ENCODE data around the gene IL4I1.

IL4I1 gene

DNA sequence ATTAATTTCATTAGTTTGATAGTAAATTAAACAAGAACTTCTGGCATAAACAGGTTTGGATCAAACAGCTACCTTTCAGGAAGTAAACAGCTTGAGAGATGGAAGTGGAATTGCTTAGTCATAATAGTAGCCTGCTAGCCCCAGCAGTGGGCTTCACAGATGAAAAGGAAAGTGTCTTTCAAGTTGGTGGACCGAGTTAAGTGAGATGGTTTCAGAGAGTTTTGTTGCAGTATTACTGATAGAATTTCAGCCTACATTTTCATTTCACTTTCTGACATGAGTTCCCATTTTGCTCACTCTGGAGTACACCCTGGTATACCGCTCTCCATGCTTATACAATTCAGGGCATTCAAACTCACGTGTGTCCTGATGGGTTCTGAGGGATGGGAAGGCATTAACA, 47.7 kb downstream of the IL4I1 start:
- no peak for DNase-seq

DNA sequence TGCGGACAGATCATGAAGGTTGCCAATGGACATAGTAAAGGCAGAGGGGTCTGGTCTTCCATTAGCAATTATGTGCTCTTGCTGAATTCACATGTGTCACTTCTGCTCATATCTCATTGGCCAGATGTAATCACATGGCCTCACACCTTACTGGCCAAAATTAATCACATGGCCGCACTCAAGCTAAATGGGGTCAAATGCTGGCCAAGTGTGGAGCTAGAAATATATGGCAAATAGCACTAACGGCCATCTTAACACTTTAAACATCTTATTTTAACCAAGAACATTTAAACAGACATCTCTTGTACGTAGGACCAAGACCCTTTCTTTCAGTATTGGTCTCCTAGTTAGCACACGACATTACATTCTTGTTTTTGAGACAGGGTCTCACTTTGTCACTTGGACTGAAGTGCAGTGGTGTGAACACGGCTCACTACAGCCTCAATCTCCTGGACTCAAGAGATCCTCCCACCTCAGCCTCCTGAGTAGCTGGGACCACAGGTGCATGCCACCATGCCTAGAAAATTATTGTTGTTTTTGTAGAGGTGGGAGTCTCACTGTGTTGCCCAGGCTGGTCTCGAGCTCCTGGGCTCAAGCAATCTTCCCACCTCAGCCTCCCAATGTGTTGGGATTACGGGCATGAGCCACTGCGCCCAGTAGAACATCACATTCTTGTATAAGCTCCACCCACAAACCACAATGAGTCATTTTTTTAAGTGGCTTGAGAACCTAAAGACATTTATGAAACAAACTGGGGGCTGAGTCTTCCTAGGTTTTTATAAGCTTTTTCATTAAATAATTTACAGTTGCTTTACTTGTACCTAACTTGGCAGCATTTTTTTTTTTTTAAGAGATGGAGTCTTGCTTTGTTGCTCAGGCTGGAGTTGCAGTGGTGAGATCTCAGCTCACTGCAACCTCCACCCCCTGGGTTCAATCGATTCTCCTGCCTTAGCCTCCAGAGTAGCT, 48.7 kb downstream of the IL4I1 start:
- DNase-seq: no peak

DNA sequence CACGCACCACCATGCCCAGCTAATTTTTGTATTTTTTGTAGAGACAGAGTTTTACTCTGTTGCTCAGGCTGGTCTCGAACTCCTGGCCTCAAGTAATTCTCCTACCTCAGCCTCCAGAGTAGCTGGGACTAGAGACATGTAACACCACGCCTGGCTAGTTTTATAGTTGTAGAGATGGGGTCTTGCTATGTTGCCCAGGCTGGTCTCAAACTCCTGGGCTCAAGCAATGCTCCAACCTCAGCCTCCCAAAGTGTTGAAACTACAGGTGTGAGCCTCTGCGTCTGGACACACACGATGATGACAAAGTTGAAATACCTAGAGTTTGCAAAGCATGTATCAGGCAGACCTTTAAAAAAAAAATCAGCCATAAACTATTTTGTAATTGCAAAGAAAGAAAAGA, 50.3 kb downstream of the IL4I1 start:
- DNase-seq: no peak

DNA sequence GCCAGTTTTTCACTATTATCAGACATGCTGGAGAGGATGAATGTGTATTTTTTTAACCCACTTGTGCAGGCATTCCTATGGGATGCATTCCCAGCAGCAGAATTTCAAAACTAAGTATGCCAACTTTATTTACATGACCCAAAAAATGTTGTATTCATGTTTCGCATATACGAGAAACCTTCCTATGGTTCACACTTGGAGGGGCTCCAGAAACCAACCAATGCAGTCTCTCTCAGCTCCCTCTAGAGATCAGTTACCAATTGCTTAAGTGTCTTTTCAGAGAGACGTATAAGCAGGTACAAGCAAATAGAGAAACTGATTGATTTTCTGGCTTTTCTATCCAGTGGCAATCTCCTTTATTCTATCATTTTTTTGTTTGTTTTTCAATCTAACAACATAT, 51.3 kb downstream of the IL4I1 start:
- no peak for DNase-seq

DNA sequence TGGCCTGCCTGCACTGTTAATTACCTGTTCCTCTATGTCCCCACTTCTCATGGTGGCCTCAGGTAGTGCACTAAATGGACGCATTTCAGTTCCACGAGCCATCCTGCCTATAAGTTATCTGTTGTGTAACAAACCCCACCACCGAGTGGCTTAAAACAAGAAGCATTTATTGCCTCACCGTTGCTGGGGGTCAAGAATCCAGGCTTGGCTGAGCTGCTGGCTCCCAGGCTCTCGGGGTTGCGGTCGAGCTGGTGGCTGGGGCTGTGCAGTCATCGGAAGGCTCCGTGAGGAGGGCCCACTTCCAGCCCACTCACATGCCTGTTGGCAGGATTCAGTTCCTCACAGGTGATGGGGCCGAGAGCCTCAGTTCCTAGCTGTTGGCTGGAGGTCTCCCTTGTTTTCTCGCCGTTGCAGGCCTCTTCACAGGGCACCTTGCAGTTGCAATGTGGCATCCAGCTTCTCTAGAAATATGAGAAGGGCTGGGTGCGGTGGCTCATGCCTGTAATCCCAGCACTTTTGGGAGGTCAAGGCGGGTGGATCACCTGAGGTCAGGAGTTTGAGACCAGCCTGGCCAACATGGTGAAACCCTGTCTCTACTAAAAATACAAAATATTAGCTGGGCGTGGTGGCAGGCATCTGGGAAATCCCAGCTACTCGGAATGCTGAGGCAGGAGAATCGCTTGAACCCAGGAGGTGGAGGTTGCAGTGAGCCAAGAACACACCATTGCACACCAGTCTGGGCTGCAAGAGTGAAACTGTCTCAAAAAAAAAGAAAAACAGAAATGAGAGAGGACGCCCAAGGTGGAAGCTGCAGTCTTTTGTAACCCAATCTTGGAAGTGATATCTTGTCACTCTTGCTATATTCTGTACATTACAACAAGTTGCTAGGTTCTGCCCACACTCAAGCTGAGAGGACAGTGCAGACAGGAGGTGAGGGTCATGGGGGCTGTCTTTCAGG, 52.3 kb downstream of the IL4I1 start:
- no peak for DNase-seq

DNA sequence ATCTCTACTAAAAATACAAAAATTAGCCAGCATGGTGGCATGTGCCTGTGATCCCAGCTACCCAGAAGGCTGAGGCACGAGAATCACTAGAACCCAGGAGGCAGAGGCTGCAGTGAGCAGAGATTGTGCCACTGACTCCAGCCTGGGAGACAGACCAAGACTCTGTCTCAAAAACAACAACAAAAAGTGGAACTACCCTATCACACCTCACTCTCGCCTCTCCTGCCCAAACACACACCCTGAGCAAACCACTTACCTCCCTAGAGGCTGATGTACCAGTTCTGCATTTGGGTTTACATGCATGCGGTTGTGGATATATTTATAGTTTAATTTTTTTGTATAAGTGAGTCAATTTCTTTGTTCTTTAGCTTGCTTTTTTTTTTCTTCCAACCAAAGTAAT, 53.4 kb downstream of the IL4I1 start:
- no peak for DNase-seq

DNA sequence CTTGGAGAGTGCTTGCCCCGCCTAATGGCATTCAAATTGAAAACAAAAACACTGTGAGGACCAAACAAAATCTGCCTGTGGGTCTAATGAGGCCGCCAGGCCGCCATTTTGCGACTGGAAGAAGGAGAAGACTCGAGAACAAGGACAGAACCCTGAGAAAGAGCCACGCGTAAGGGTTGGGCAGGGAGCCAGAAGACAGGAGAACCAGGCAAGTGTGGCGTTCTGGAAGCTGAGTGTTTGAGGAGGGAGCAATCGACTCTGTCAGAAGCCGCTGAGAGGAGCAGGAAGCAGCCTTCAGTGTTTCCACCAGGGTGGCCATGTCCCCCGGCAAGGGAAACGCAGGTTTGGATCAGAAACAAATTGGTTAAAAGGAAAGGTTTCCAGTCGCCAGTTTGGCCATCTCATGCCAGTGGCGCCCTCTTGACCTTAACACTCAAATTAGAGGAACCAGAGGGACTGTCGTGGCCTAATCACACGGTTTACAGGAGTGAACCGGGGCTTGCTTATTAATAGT, 55.9 kb downstream of the IL4I1 start:
- DNase-seq: no peak

DNA sequence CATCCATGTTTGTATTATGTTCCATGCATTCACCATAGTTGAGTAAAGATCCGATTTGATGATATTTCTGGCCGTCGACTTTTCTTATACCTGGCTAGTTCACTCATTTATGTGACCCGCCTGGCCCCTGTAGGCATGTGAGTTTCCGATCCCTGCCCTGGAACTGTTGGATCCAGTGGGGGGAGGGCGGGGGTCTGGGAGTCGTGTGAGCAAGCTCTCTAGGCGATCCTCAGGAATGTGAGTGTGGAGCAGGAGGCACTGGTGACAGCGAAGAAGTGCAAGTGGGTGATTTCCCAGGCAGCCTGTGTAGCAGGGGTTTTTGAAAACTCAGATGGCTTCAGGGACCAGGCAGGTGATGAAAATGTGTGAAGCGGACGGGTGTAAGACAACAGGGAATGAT, 56.4 kb downstream of the IL4I1 start:
- DNase-seq: no peak

DNA sequence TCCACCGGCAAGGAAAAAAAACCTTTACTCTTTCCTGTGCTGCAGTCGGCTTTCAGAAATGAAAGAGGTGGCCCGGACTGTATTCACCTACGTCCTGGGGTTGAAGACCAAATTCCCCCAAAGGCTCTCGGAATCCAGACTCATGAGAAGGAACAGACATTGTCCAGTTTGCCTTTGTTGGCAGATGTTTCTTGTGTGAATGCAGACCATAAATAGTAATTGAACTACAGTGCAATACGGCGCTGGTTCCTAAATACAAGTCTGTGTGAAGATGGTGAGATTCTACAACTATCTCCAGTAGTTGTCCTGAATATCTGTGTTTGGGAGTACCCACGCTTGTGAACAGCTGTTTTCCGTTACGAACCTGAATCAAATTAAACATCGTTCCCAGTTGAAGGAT, 57.0 kb downstream of the IL4I1 start:
- DNase-seq: no peak

Data from activated naive CD4-positive, alpha-beta T cell (primary cell).